NCI-H2196 treated with DMSO at 0.1 percent for 48 hours (cell line): ENCODE measurements around the gene BMPR1A.
"Not testable (repeated sequence)": the region's sequence is repeated elsewhere in the genome, so short reads cannot be mapped to it uniquely, and the experiment has no call there.

ENCODE experiments used
- DNase-seq: peaks from one replicate; lab custom pipeline; 2025; ENCODE audit not compliant: unreplicated experiment; lab: John Stamatoyannopoulos, UW

Gene BMPR1A

GRCh38 chr10:86964061-86964846, 207.8 kb downstream of the BMPR1A start:
- DNase-seq = no peak

- no peak for DNase-seq
Measured at GRCh38 chr10:86964847-86965190, 208.4 kb downstream of the BMPR1A start.

- DNase-seq = no peak
Measured at GRCh38 chr10:86965986-86966654, 209.7 kb downstream of the BMPR1A start.

GRCh38 chr10:86967481-86967941, 211.1 kb downstream of the BMPR1A start:
- no peak for DNase-seq

- no peak for DNase-seq
Measured at GRCh38 chr10:86968271-86968993, 212.0 kb downstream of the BMPR1A start, which contains the start of gene ADIRF. ADIRF (plus strand) TSS chr10:86968482; CDS start chr10:86968545, 63 bp downstream.

GRCh38 chr10:86968994-86969355, 212.6 kb downstream of the BMPR1A start:
- no peak for DNase-seq

- no peak for DNase-seq
Measured at GRCh38 chr10:86969421-86970041, 213.1 kb downstream of the BMPR1A start.

GRCh38 chr10:86970162-86970981, 214.0 kb downstream of the BMPR1A start:
- DNase-seq = no peak

GRCh38 chr10:86970982-86971231, 214.5 kb downstream of the BMPR1A start:
- no peak for DNase-seq

GRCh38 chr10:86971232-86971991, 215.0 kb downstream of the BMPR1A start:
- no peak for DNase-seq

- no peak for DNase-seq
Measured at GRCh38 chr10:86972613-86973380, 216.4 kb downstream of the BMPR1A start.

GRCh38 chr10:86974484-86974883, 218.1 kb downstream of the BMPR1A start:
- no peak for DNase-seq

GRCh38 chr10:86976362-86977056, 220.1 kb downstream of the BMPR1A start:
- no peak for DNase-seq

GRCh38 chr10:86978457-86978856, 222.0 kb downstream of the BMPR1A start:
- DNase-seq = not testable (repeated sequence)

GRCh38 chr10:86979296-86979818, 222.9 kb downstream of the BMPR1A start:
- no peak for DNase-seq

GRCh38 chr10:86979977-86980448, 223.6 kb downstream of the BMPR1A start:
- no peak for DNase-seq

GRCh38 chr10:86981020-86981419, 224.6 kb downstream of the BMPR1A start:
- DNase-seq = not testable (repeated sequence)

- no peak for DNase-seq
Measured at GRCh38 chr10:86981716-86982115, 225.3 kb downstream of the BMPR1A start.
